Measurements from ENCODE around the gene CACNA1C. TPM values are rescaled to one million over a fixed set of nuclear protein-coding genes. Genes with fewer than 3 reads are reported as not detected.

CACNA1C gene
- polyA plus RNA-seq, 1 of the 3 experiments (the other 2 are of a cell fraction) = 1.5 TPM

DNA sequence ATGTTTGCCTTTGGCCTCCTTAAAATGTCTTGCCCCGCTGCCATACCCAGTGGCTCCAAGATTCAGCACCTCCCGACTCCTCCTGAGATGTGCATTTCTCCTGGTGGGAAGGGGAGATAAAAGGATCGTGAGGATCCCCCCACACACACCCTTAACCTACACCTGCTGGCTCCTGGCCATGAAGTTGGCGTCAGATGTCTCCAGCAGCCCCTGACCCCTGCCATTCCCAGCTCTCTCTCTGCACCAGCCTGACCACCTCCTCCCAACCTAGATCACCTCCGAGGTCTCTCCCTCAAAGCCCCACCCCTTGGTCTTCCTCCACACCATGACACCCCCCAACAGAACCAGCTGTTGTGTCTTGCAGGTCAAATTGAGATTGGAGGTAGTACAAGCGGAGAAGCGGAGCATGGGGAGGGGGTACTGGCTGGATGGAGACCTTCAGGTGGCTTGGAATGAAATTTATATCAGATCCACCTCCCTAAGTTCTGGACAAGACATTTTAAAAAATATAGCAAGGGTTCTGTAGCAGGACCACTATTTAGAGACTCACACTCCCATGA, 590.9 kb downstream of the CACNA1C start:
- Histone ChIP-seq H3K9me2 (no peaks in the 10 kb centered on the region), H3K9ac (no peak overlapping the region), H3K27me3 (ENCODE audit: insufficient read depth) (no peaks in the 10 kb centered on the region), H3K36me3 (replicated peaks in 1 of 2; ENCODE audit: control insufficient read depth in 1 of 2, insufficient read depth in 2 of 2, low read length in 1 of 2) (no peaks in the 10 kb centered on the region), H4K20me1 (ENCODE audit: insufficient read depth) (no peaks in the 10 kb centered on the region), H3K4me1 (ENCODE audit: control insufficient read depth in 1 of 2, insufficient read depth in 2 of 2, low read depth in 1 of 2, low read length in 1 of 2) (peaks cover 2 to 12% of the 10 kb centered on the region in 2 experiments; a peak in 3 of 4 replicates), H2AFZ (ENCODE audit: low read depth) (no peak overlapping the region), H3K79me2 (ENCODE audit: insufficient read depth) (no peaks in the 10 kb centered on the region), H3K27ac (ENCODE audit: low read depth in 2 of 2, low read length in 1 of 2) (no peak overlapping the region), H3K9me3 (no peaks in the 10 kb centered on the region), H3K4me2 (no peak overlapping the region), H3K4me3 (ENCODE audit: low read depth in 2 of 2, low read length in 1 of 2) (no peak overlapping the region), H3F3A (replicated peaks; ENCODE audit: insufficient read depth) (peaks cover 6% of the 10 kb centered on the region)
- no peak for TF ChIP-seq TEAD4 (IDR thresholded peaks at IDR 0.05; ENCODE audit: borderline replicate concordance, insufficient read depth)
- no peak for TF ChIP-seq JUND (IDR thresholded peaks at IDR 0.05)
- no peak for TF ChIP-seq TCF12 (IDR thresholded peaks at IDR 0.05)
- TF ChIP-seq CTCF (IDR thresholded peaks at IDR 0.05) = no peak
- TF ChIP-seq RFX5 (IDR thresholded peaks at IDR 0.05; ENCODE audit: low read length) = no peak
- no peak for TF ChIP-seq SMC3 (IDR thresholded peaks at IDR 0.05; ENCODE audit: low read depth, low read length)
- TF ChIP-seq MXI1 (IDR thresholded peaks at IDR 0.05; ENCODE audit: low read depth, low read length) = no peak
- TF ChIP-seq GATA2 (CRISPR knock-in tag; IDR thresholded peaks at IDR 0.05) = no peak
- no peak for TF ChIP-seq FOXM1 (IDR thresholded peaks at IDR 0.05; ENCODE audit: low read depth)
- TF ChIP-seq USF2 (IDR thresholded peaks at IDR 0.05; ENCODE audit: borderline replicate concordance, low read depth, low read length) = no peak
- TF ChIP-seq EP300 (IDR thresholded peaks at IDR 0.05; ENCODE audit: borderline replicate concordance in 1 of 2, low read depth in 1 of 2, low read length in 1 of 2) = no peak
- no peak for TF ChIP-seq RXRA (IDR thresholded peaks at IDR 0.05; ENCODE audit: borderline replicate concordance, low read depth)
- TF ChIP-seq RCOR1 (IDR thresholded peaks at IDR 0.05; ENCODE audit: low read length) = no peak
- TF ChIP-seq FOXJ3 (CRISPR knock-in tag; IDR thresholded peaks at IDR 0.05) = no peak
- TF ChIP-seq POLR2AphosphoS5 (IDR thresholded peaks at IDR 0.05; ENCODE audit: low read depth, low read length) = no peak
- DNase-seq = no peak
- WGBS (ENCODE audit: low lambda C conversion rate) = 70% methylated on average over 7 of the region's 7 CpGs
- ChIA-PET POLR2A (no interaction called here), CTCF (no interaction called here)

GRCh38 chr12:2644683-2645405, 592.1 kb downstream of the CACNA1C start:
- POLR2A ChIA-PET = no interaction called here
- peaks cover 6% of the 10 kb centered on the region for H3F3A ChIP-seq (replicated peaks; ENCODE audit: insufficient read depth)

More at GRCh38 chr12:2644683-2645405, 592.1 kb downstream of the CACNA1C start:
- no peaks in the 10 kb centered on the region for H3K9me2 ChIP-seq
- no peak overlapping the region for H2AFZ ChIP-seq (ENCODE audit: low read depth)
- H3K4me3 ChIP-seq (ENCODE audit: low read depth in 2 of 2, low read length in 1 of 2) = no peak overlapping the region
- CTCF ChIA-PET = no interaction called here
- H3K36me3 ChIP-seq (replicated peaks in 1 of 2; ENCODE audit: control insufficient read depth in 1 of 2, insufficient read depth in 2 of 2, low read length in 1 of 2) = no peaks in the 10 kb centered on the region
- no peaks in the 10 kb centered on the region for H3K27me3 ChIP-seq (ENCODE audit: insufficient read depth)
- H4K20me1 ChIP-seq (ENCODE audit: insufficient read depth) = no peaks in the 10 kb centered on the region
- H3K9me3 ChIP-seq = no peaks in the 10 kb centered on the region
- TF ChIP-seq RFX5 (IDR thresholded peaks at IDR 0.05; ENCODE audit: low read length) (no peak), RCOR1 (IDR thresholded peaks at IDR 0.05; ENCODE audit: low read length) (no peak), FOXJ3 (CRISPR knock-in tag; IDR thresholded peaks at IDR 0.05) (no peak), FOSL2 (IDR thresholded peaks at IDR 0.05; ENCODE audit: borderline replicate concordance, low read depth) (no peak), CTCF (IDR thresholded peaks at IDR 0.05) (no peak)
- no peaks in the 10 kb centered on the region for H3K79me2 ChIP-seq (ENCODE audit: insufficient read depth)
- 66% methylated on average over 8 of the region's 8 CpGs for WGBS (ENCODE audit: low lambda C conversion rate)
- H3K4me1 ChIP-seq (ENCODE audit: control insufficient read depth in 1 of 2, insufficient read depth in 2 of 2, low read depth in 1 of 2, low read length in 1 of 2) = peaks cover 2 to 12% of the 10 kb centered on the region in 2 experiments; a peak in 3 of 4 replicates
- H3K27ac ChIP-seq (ENCODE audit: low read depth in 2 of 2, low read length in 1 of 2) = no peak overlapping the region
- H3K9ac ChIP-seq = no peak overlapping the region
- H3K4me2 ChIP-seq = no peak overlapping the region
- no peak for DNase-seq
